Central memory CD8-positive, alpha-beta T cell (primary cell): Measurements from ENCODE around the gene PLXNA4.

Source experiments
- ATAC-seq: fragments of 150-1000 bp; cut with Tn5 transposase; replicated peaks from 2 replicates; pipeline ENCODE4 v1.10.0; 2022; ENCODE audit warnings: mild to moderate bottlenecking, moderate FRiP score, moderate number of reproducible peaks; ENCODE audit not compliant: poor library complexity, severe bottlenecking; ENCODE audit errors: extremely low read depth
- DNase-seq, 2 donors: peaks; one replicate each; pipeline ENCODE4 v3.0.0; 2021; ENCODE audit warnings: low spot score in 2 of 2
- H3K27ac Mint-ChIP-seq: one replicate; pipeline ENCODE4 v1.8.0; 2022; ENCODE audit warnings: low read depth, mild to moderate bottlenecking, moderate library complexity, mixed read lengths
- H3K27me3 Mint-ChIP-seq: one replicate; pipeline ENCODE4 v1.8.0; 2022; ENCODE audit warnings: mixed read lengths
- H3K36me3 Mint-ChIP-seq: one replicate; pipeline ENCODE4 v1.8.0; 2022; ENCODE audit warnings: mild to moderate bottlenecking, moderate library complexity, mixed read lengths; ENCODE audit not compliant: insufficient read depth
- H3K4me1 Mint-ChIP-seq: one replicate; pipeline ENCODE4 v1.8.0; 2022; ENCODE audit warnings: mixed read lengths
- H3K4me3 Mint-ChIP-seq: one replicate; pipeline ENCODE4 v1.8.0; 2022; ENCODE audit warnings: mild to moderate bottlenecking, moderate library complexity, mixed read lengths
- H3K9me3 Mint-ChIP-seq: one replicate; pipeline ENCODE4 v1.8.0; 2022; ENCODE audit warnings: mixed read lengths

PLXNA4 gene

DNA sequence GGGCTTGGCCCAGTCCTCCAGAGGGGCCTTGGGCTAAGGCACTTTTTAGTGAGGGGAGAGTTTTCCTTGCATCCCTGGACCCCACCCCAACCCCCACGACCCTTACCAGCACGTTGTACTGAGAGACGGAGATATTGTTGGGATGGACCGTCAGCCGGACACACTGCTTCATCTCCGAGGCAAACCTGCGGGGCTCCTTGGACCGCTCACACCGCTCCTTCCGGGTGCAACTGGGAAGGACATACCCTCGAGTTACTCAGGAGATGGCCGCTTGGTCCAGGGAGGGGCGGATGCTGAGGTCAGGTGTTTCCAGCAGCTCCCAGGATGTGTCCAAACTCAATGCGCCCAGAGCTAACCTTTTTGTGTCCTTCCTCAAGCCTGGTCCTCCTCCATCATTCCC is 348.0 kb downstream of the PLXNA4 start:
- H3K36me3 Mint-ChIP-seq: no peaks in the 10 kb centered on the region
- DNase-seq (no peak), ATAC-seq (no peak)
- H3K27me3 Mint-ChIP-seq: peaks cover 46% of the 10 kb centered on the region
- H3K27ac Mint-ChIP-seq: no peak overlapping the region
- no peak overlapping the region for H3K4me3 Mint-ChIP-seq
- no peaks in the 10 kb centered on the region for H3K4me1 Mint-ChIP-seq
- no peaks in the 10 kb centered on the region for H3K9me3 Mint-ChIP-seq

DNA sequence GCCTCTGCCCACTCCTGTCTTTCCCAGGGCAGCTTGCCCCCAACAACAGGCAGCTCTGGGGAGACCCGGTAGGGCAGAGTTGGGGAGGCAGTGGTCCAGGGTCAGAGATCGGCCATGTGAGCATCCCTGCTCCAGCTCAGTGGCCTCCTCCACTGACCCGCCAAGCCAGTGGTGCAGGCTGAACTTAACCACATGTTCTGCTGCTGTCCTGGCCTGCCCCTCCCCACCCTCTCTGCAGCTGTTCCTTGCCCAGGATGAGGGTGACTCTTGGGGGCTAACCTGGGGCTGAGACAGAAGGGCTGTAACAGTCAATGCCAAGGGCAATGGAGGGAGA is 349.3 kb downstream of the PLXNA4 start:
- Mint-ChIP-seq H3K4me3 (no peak overlapping the region), H3K27me3 (peaks cover 36% of the 10 kb centered on the region), H3K9me3 (no peaks in the 10 kb centered on the region), H3K27ac (no peak overlapping the region), H3K36me3 (no peaks in the 10 kb centered on the region), H3K4me1 (no peaks in the 10 kb centered on the region)
- no peak for DNase-seq
- no peak for ATAC-seq

DNA sequence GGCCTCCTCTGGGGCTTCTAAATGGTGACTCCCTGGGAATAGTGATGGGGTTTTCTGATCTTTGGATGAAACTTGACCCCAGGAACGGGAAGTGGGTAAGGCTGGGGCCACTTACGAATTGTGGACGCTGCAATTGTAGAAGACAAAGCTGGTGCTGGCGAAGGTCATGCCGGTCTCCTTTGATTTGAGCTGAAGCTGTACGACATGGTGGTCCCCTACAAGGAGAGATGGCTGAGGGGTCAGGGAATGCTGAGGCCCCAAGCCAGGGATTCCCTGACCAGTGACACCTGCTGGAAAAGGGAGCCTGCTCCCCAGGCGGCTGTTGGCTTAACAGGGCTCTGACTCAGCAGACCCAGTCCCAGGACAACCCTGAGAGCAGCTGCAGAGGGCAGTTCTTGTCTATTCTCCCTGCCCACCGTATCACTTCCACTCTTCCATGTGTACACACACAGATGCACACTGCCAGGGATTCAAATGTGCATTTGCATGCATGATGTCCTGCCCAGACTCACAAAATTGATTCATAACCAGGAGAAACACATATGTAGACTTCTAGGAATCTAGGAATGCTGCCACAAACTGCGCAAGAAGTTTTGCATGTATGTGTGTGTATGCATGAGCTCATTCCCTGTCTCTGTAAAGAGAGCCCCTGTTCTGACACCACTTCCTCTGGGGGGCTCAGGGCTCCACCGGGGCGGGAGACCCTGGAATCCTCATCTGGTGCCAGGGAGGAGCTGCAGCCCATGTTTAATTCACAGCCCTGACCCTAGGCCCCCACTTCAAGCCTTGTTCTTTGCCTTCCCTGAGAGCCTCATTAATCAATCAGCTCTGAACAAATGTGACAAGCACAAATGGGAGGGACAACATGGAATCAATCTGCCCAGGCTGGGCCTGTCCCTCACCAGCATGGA is 350.0 kb downstream of the PLXNA4 start:
- Mint-ChIP-seq H3K36me3 (no peaks in the 10 kb centered on the region), H3K4me3 (no peak overlapping the region), H3K4me1 (no peaks in the 10 kb centered on the region), H3K27me3 (peaks cover 30% of the 10 kb centered on the region), H3K9me3 (no peaks in the 10 kb centered on the region), H3K27ac (no peak overlapping the region)
- no peak for ATAC-seq
- DNase-seq: no peak

DNA sequence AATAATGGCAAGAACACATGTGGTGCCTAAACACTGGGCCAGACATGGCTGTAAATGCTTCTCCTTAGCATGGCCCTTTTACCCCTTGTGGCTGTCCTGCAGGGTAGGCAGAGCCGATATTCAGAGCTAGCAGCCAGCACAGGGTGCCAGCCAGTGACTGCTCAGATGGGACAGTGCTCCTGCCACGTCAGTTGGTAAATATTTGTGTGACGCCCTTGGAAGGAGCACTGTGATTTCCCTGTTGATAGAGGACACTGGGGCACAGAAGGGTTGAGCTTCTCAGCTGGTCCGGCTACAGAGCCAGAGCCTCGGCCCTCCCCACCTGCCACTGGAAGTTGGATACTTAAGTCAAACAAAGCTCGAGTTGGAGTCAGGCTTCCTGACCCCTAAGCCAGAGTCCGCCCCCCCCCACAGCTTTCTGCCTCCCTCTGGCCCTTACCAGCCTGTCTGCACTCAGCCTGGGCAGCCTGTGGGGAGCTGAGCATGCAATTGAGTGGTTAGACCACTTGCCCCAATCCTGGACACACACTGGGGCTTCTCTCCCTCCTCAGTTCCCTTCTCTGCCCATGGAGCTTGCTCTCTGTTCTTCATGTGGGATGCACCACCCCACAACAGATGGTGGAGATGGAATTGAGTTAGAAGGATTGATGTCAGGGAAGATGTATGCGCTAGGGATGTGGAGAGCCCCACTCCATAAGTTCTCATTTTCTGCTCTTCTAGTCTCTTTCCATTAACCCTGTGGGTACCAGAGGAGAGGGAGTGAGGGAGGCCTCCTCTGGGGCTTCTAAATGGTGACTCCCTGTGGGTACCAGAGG is 350.8 kb downstream of the PLXNA4 start:
- Mint-ChIP-seq H3K36me3 (no peaks in the 10 kb centered on the region), H3K4me3 (no peak overlapping the region), H3K27me3 (peaks cover 29% of the 10 kb centered on the region), H3K27ac (no peak overlapping the region), H3K4me1 (no peaks in the 10 kb centered on the region), H3K9me3 (no peaks in the 10 kb centered on the region)
- DNase-seq (no peak), ATAC-seq (no peak)

DNA sequence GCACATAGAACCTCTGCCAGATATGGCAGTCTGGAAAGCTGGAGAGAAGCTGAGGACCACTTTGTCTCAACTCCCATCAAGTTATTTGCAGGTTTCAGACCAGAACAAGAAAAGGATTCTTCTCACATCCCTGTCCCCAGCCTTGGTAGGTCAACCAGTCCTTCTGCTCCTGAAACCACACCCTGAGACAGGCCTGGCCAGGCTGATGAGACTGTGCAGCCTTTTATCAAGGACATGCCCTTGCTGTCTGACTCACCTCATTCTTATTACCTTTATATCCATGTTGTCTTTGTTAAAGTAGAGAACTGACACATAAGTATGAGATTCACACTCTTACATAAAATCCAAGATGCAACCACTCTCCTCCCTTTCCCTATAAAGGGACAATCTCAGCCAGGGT is 354.9 kb downstream of the PLXNA4 start:
- no peak for ATAC-seq
- no peak for DNase-seq
- Mint-ChIP-seq H3K27ac (no peak overlapping the region), H3K36me3 (no peaks in the 10 kb centered on the region), H3K4me1 (no peaks in the 10 kb centered on the region), H3K27me3 (peaks cover 9% of the 10 kb centered on the region), H3K9me3 (no peaks in the 10 kb centered on the region), H3K4me3 (no peak overlapping the region)

DNA sequence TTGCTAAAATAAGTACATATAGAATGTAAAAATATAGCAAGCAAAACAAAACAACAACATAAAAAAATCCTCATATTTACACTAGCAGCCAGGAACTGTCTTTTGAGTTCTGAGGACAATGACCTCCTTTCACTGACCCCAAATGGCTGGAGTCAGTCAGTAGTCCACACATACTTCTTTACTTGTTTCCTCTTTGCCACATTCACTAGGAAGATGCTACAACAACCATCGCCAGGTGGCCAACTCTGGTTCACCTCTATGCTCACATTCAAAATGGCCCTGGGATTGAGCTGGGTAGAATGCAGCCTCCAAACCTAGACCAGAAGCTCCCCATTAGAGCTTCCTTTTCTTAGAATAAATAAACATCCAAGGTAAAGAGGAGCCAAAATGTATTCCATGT is 356.2 kb downstream of the PLXNA4 start:
- Mint-ChIP-seq H3K27me3 (peaks cover 16% of the 10 kb centered on the region), H3K9me3 (no peaks in the 10 kb centered on the region), H3K36me3 (no peaks in the 10 kb centered on the region), H3K4me3 (no peak overlapping the region), H3K27ac (no peak overlapping the region), H3K4me1 (no peaks in the 10 kb centered on the region)
- ATAC-seq (no peak), DNase-seq (no peak)

DNA sequence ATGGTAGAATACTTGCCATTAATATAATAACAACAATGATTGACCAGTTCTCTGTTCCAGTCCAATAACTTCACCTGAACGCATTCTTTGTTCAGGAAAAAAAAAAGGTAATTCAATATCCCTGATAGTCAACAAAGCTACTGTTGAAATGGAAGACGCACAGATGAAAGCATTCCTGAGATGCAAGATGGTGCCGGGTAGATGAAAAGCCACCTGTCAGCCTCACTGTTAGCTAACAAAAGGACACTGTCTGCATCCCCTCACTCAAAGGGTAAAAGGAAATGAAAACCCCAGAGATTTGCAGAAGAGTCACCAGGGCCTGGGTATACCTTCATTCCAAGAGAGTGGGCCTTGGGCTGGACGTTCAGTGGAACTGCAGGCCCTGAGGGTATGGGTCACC is 357.4 kb downstream of the PLXNA4 start:
- Mint-ChIP-seq H3K9me3 (no peaks in the 10 kb centered on the region), H3K4me1 (no peaks in the 10 kb centered on the region), H3K36me3 (no peaks in the 10 kb centered on the region), H3K4me3 (no peak overlapping the region), H3K27ac (no peak overlapping the region), H3K27me3 (peaks cover 24% of the 10 kb centered on the region)
- no peak for ATAC-seq
- no peak for DNase-seq

DNA sequence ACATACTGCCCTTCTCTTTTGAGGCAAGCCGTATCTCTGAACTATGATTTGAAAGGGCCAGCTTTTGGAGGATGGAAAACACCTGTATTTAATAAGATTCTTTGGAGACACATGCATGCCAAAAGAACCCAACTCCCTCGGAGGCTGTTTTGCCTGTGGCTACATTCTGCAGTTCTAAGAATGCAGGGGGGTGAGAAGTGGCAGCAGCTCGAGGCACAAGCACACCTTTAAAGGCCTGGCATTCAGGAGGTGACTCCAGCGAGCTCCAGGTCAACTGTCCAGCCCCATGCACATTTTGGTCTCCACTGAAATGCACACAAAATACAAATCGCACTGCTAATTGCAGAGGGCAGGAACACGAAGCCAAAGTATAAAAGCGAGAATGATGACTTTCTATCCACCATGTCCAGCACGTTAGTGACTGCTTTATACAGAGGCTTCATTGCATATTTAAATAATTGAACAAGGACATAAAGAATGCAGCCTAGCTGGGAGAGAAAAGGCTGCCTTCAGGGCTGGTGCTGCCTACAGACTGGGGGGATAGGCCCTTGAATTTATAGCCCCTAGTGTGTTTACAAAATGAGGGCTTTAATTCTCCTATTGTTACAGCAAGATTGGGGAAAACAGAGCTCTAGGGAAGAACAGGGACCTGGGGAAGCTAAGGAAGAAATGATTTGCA is 359.3 kb downstream of the PLXNA4 start:
- no peak for DNase-seq
- Mint-ChIP-seq H3K4me1 (no peaks in the 10 kb centered on the region), H3K4me3 (no peak overlapping the region), H3K27ac (no peak overlapping the region), H3K36me3 (no peaks in the 10 kb centered on the region), H3K9me3 (no peaks in the 10 kb centered on the region), H3K27me3 (peaks cover 30% of the 10 kb centered on the region)
- no peak for ATAC-seq

DNA sequence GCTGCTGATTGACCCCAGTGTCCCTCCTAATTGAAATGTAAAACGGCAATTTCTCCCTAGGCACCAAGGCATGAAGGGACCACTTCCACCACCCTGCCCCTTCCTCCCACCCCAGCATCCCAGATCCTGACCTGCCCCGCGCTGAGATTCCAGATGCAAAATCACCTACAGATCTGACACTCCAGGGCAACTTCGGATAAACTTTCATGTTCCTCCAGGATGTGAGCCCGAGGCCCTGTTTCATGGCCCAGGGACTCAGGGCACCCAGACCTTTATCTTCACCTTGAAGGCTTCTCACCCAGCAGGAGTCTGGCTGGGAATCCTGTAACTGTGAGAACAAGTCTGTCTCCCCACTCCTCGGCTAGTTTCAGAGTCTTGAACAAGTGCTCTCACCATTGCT is 361.8 kb downstream of the PLXNA4 start:
- no peaks in the 10 kb centered on the region for H3K9me3 Mint-ChIP-seq
- no peak overlapping the region for H3K4me3 Mint-ChIP-seq
- H3K36me3 Mint-ChIP-seq: no peaks in the 10 kb centered on the region
- no peak overlapping the region for H3K27ac Mint-ChIP-seq
- H3K27me3 Mint-ChIP-seq: peaks cover 30% of the 10 kb centered on the region
- H3K4me1 Mint-ChIP-seq: no peaks in the 10 kb centered on the region
- ATAC-seq (no peak), DNase-seq (no peak)

DNA sequence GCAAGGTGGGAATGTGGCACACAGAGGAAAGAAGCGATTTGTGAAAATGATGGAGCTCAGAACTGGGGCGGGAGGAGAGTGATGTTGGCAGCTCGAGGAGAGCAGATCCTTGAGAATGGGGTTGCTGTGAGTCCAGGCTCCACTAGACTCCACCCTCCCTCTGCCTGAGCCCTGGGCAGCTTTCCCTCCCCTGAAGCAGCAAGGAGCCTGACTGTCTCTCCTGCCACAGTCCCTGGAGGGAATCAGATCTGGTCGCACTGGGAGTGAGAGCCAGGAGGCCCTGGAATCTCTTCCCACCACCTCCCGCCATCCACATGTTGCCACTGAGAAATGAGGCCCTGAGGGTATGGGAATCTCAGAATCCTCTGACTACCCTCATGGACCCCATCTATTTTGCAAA is 362.7 kb downstream of the PLXNA4 start:
- Mint-ChIP-seq H3K4me3 (no peak overlapping the region), H3K27ac (no peak overlapping the region), H3K27me3 (peaks cover 30% of the 10 kb centered on the region), H3K9me3 (no peaks in the 10 kb centered on the region), H3K36me3 (no peaks in the 10 kb centered on the region), H3K4me1 (no peaks in the 10 kb centered on the region)
- ATAC-seq (no peak), DNase-seq (no peak)

DNA sequence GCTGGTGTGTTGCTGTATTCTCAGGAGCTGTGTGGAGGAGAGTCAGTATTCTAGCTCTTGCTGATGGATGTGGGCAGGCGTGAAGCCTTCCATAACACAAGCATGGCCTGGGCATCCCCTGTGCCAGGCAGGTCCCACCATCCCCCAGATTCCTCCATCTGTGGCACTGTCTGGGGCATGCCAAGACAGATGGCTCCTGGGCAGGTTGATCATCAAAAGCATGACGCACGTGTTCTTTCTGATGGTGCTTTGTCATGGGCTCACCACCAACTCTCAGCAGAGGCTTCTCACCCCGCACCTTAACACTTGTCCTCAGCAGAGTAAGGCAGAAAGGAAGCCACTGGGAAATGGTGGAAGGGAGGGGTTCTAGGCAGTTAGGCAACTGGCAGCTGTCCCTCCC is 364.3 kb downstream of the PLXNA4 start:
- ATAC-seq (no peak), DNase-seq (no peak)
- Mint-ChIP-seq H3K27me3 (peaks cover 38% of the 10 kb centered on the region), H3K9me3 (no peaks in the 10 kb centered on the region), H3K36me3 (no peaks in the 10 kb centered on the region), H3K4me3 (no peak overlapping the region), H3K4me1 (no peaks in the 10 kb centered on the region), H3K27ac (no peak overlapping the region)

DNA sequence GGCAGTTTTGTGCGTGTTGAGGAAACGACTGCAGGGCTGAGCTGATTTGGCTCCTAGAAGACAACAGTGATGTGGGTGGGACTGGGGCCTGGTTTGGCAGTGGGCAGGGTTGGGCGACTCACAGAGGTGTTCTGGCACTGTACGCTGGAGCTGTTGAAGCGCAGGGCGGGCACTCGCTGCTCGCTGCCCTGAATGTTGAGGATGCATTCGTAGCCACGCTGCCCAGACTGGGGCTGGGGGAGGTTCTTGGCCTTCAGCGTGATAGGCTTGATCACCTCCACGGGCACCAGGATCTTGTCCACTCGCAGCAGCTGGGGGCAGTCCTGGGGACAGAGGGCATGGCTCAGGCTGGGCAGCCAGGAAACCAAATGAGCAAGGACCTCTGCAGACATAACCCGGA is 365.4 kb downstream of the PLXNA4 start:
- no peak overlapping the region for H3K27ac Mint-ChIP-seq
- no peaks in the 10 kb centered on the region for H3K9me3 Mint-ChIP-seq
- no peaks in the 10 kb centered on the region for H3K36me3 Mint-ChIP-seq
- H3K4me1 Mint-ChIP-seq: no peaks in the 10 kb centered on the region
- peaks cover 32% of the 10 kb centered on the region for H3K27me3 Mint-ChIP-seq
- ATAC-seq: no peak
- no peak overlapping the region for H3K4me3 Mint-ChIP-seq
- DNase-seq: no peak
